ENCODE results near the gene SKA3. TPM values are rescaled to one million over a fixed set of nuclear protein-coding genes. Genes with fewer than 3 reads are reported as not detected.

SKA3 gene
- total RNA-seq, 1 donor from 2014 or later, result 1.7 TPM

GRCh38 chr13:21134475-21134874, 41.9 kb downstream of the SKA3 start:
- Histone ChIP-seq H3K4me1 (no peaks in the 10 kb centered on the region), H3K4me3 (no peak overlapping the region), H3K36me3 (no peaks in the 10 kb centered on the region), H3K9me3 (no peaks in the 10 kb centered on the region), H3K27me3 (no peaks in the 10 kb centered on the region), H3K27ac (no peak overlapping the region)
- intact Hi-C loops (cut with DNase I), result no loop called here
- DNase-seq (no peak), ATAC-seq (no peak)
- no peak for TF ChIP-seq CTCF (IDR thresholded peaks at IDR 0.05)

GRCh38 chr13:21133077-21133476, 43.3 kb downstream of the SKA3 start:
- no peaks in the 10 kb centered on the region for H3K4me1 ChIP-seq
- DNase-seq (no peak), ATAC-seq (no peak)
- no peak for TF ChIP-seq CTCF (IDR thresholded peaks at IDR 0.05)
- no peak overlapping the region for H3K4me3 ChIP-seq
- H3K36me3 ChIP-seq, result no peaks in the 10 kb centered on the region
- H3K27ac ChIP-seq, result no peak overlapping the region
- intact Hi-C loops (cut with DNase I), result no loop called here
- H3K9me3 ChIP-seq, result no peaks in the 10 kb centered on the region
- no peaks in the 10 kb centered on the region for H3K27me3 ChIP-seq

GRCh38 chr13:21130116-21130515, 46.2 kb downstream of the SKA3 start:
- ATAC-seq (no peak), DNase-seq (no peak)
- Histone ChIP-seq H3K27me3 (no peaks in the 10 kb centered on the region), H3K36me3 (no peaks in the 10 kb centered on the region), H3K9me3 (no peaks in the 10 kb centered on the region), H3K4me3 (no peak overlapping the region), H3K27ac (no peak overlapping the region), H3K4me1 (no peaks in the 10 kb centered on the region)
- no peak for TF ChIP-seq CTCF (IDR thresholded peaks at IDR 0.05)
- intact Hi-C loops (cut with DNase I), result no loop called here

GRCh38 chr13:21124852-21125251, 51.5 kb downstream of the SKA3 start:
- DNase-seq (no peak), ATAC-seq (peak; percentile 37)
- TF ChIP-seq CTCF (IDR thresholded peaks at IDR 0.05), result no peak

GRCh38 chr13:21123956-21124355, 52.4 kb downstream of the SKA3 start:
- ATAC-seq (no peak), DNase-seq (no peak)
- TF ChIP-seq CTCF (IDR thresholded peaks at IDR 0.05), result no peak
- H3K4me1 ChIP-seq, result no peaks in the 10 kb centered on the region
- H3K4me3 ChIP-seq, result no peak overlapping the region
- no peaks in the 10 kb centered on the region for H3K27me3 ChIP-seq
- no peaks in the 10 kb centered on the region for H3K9me3 ChIP-seq
- intact Hi-C loops (cut with DNase I), result no loop called here
- no peak overlapping the region for H3K27ac ChIP-seq
- no peaks in the 10 kb centered on the region for H3K36me3 ChIP-seq

More at GRCh38 chr13:21124852-21125251, 51.5 kb downstream of the SKA3 start:
- intact Hi-C loops (cut with DNase I), result no loop called here
- Histone ChIP-seq H3K9me3 (no peaks in the 10 kb centered on the region), H3K36me3 (no peaks in the 10 kb centered on the region), H3K4me1 (no peaks in the 10 kb centered on the region), H3K27ac (no peak overlapping the region), H3K27me3 (no peaks in the 10 kb centered on the region), H3K4me3 (no peak overlapping the region)

- H3K36me3 ChIP-seq, result no peaks in the 10 kb centered on the region
- H3K4me3 ChIP-seq, result no peak overlapping the region
- H3K27ac ChIP-seq, result no peak overlapping the region
- intact Hi-C loops (cut with DNase I), result no loop called here
- no peak for TF ChIP-seq CTCF (IDR thresholded peaks at IDR 0.05)
- no peaks in the 10 kb centered on the region for H3K9me3 ChIP-seq
- no peak for DNase-seq
- H3K4me1 ChIP-seq, result no peaks in the 10 kb centered on the region
- ATAC-seq, result no peak
- H3K27me3 ChIP-seq, result no peaks in the 10 kb centered on the region
These were observed 54.7 kb downstream of the SKA3 start for GRCh38 chr13:21121616-21122015.

All from upper lobe of right lung (tissue), 1 donor.